Progenitor cell of endocrine pancreas (in vitro differentiated cells): ENCODE measurements around the gene ATP8B1. TPM values are rescaled to one million over a fixed set of nuclear protein-coding genes. Genes with fewer than 3 reads are reported as not detected.

Experiments
- DNase-seq: peaks from one replicate; pipeline ENCODE4 v3.0.0; 2021; ENCODE audit warnings: low spot score; ENCODE audit not compliant: unreplicated experiment
- H3K27ac Mint-ChIP-seq: 2 replicates; pipeline ENCODE4 v1.8.0; 2021; ENCODE audit warnings: mild to moderate bottlenecking, moderate library complexity, mixed read lengths
- H3K27me3 Mint-ChIP-seq: 2 replicates; pipeline ENCODE4 v1.8.0; 2021; ENCODE audit warnings: mixed read lengths
- H3K36me3 Mint-ChIP-seq: 2 replicates; pipeline ENCODE4 v1.8.0; 2022; ENCODE audit warnings: mixed read lengths; ENCODE audit not compliant: insufficient read depth
- H3K4me1 Mint-ChIP-seq: 2 replicates; pipeline ENCODE4 v1.8.0; 2021; ENCODE audit warnings: low read depth, mixed read lengths
- H3K4me3 Mint-ChIP-seq: 2 replicates; pipeline ENCODE4 v1.8.0; 2021; ENCODE audit warnings: low read depth, mild to moderate bottlenecking, moderate library complexity, mixed read lengths
- H3K9me3 Mint-ChIP-seq: 2 replicates; pipeline ENCODE4 v1.8.0; 2021; ENCODE audit warnings: low read depth, mixed read lengths
- total RNA-seq: library from RNA; stranded (reverse); gene quantifications from 2 replicates; pipeline ENCODE4 v1.2.1, GENCODE V29; 2021
- TF ChIP-seq, protein P1 (sequence below): fragments of 200-600 bp; sonication (generic); IDR thresholded peaks from one replicate; pipeline ENCODE4 v1.5.0; 2021; ENCODE audit warnings: antibody characterized with exemption, mild to moderate bottlenecking; ENCODE audit not compliant: unreplicated experiment

The ATP8B1 gene
- total RNA-seq, 1 donor from 2014 or later, result 21.9 TPM

DNA sequence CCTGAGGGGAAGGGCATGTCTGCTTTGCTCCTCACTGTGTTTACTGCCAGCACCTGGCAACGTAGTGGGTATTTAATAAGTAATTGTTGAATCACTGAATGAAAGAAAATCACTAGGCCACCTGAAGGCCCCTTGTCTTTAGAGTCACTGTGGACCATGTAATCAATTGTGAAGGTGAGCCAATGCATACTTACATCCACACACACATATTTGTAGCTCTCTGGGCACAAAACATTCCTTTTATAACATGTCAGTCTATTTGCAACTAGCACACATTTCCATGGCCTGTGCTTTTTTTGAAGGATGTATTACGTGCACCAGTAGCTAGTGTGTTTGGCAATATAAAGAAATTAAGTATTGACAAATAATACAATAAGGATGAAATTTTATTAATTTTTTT, 11.2 kb downstream of the ATP8B1 start:
- DNase-seq, result no peak
- TF ChIP-seq, protein P1, sequence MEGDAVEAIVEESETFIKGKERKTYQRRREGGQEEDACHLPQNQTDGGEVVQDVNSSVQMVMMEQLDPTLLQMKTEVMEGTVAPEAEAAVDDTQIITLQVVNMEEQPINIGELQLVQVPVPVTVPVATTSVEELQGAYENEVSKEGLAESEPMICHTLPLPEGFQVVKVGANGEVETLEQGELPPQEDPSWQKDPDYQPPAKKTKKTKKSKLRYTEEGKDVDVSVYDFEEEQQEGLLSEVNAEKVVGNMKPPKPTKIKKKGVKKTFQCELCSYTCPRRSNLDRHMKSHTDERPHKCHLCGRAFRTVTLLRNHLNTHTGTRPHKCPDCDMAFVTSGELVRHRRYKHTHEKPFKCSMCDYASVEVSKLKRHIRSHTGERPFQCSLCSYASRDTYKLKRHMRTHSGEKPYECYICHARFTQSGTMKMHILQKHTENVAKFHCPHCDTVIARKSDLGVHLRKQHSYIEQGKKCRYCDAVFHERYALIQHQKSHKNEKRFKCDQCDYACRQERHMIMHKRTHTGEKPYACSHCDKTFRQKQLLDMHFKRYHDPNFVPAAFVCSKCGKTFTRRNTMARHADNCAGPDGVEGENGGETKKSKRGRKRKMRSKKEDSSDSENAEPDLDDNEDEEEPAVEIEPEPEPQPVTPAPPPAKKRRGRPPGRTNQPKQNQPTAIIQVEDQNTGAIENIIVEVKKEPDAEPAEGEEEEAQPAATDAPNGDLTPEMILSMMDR, result no peak
- peaks cover 2% of the 10 kb centered on the region for H3K36me3 Mint-ChIP-seq
- no peak overlapping the region for H3K4me3 Mint-ChIP-seq
- peaks cover 41% of the 10 kb centered on the region for H3K4me1 Mint-ChIP-seq
- H3K9me3 Mint-ChIP-seq, result no peaks in the 10 kb centered on the region
- H3K27me3 Mint-ChIP-seq, result no peaks in the 10 kb centered on the region
- no peak overlapping the region for H3K27ac Mint-ChIP-seq

DNA sequence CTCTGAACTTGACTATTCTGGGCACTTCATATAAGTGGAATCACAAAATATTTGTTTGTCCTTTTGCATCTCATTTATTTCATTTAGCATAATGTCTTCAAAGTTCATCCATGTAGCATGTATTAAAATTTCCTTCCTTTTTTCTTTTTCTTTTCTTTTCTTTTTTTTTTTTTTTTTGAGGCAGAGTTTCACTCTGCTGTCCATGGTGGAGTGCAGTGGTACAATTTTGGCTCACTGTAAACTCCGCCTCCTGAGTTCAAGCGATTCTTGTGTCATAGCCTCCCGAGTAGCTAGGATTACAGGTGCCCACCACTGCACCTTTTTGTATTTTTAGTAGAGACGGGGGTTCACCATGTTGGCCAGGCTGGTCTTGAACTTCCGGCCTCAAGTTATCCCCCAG, 11.9 kb downstream of the ATP8B1 start:
- Mint-ChIP-seq H3K27me3 (no peaks in the 10 kb centered on the region), H3K4me1 (peaks cover 33% of the 10 kb centered on the region), H3K27ac (no peak overlapping the region), H3K36me3 (peaks cover 3% of the 10 kb centered on the region), H3K9me3 (no peaks in the 10 kb centered on the region), H3K4me3 (no peak overlapping the region)
- no peak for DNase-seq
- TF ChIP-seq, protein P1, result no peak

DNA sequence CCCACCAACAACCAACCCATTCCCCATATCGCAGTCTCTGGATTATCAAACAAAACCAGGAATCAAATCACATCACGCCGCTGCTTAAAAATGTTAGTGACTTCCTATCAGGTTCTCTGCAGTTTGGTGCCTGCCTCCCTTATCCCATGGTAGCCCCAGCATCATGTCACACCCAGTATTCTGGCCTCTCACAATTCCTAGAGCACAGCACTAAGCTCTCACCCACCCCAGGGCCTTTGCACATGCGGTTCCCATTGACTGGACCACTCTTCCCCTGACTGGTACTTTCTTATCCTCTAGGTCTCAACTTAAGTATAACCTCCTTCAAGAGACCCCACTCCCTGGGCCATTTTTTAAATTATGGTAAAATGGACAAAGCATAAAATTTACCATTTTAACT, 12.8 kb downstream of the ATP8B1 start:
- Mint-ChIP-seq H3K36me3 (peaks cover 3% of the 10 kb centered on the region), H3K27ac (no peak overlapping the region)

DNA sequence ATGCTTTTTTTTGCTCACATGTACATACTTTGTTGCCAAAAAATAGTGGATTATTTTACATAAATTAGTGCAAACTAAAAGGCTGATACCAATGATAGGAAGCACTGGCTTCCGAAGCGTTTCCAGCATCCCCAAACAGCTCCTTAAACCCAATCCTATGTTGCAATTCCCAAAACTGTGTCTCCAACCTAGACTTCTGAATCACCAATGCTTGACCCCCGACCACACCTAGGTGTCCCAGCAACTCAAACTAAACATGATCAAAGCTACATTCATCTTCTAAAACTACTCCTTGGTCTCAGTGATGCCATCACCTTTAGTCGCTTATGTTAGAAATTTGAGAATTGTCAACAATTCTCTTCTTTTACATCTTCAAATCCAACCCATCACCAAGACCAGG, 13.4 kb downstream of the ATP8B1 start:
- Mint-ChIP-seq H3K27me3 (no peaks in the 10 kb centered on the region), H3K36me3 (peaks cover 3% of the 10 kb centered on the region), H3K9me3 (no peaks in the 10 kb centered on the region), H3K27ac (no peak overlapping the region), H3K4me1 (peaks cover 30% of the 10 kb centered on the region), H3K4me3 (no peak overlapping the region)
- TF ChIP-seq, protein P1, result no peak
- DNase-seq, result no peak

More for the DNA sequence above, 12.8 kb downstream of the ATP8B1 start:
- H3K4me3 Mint-ChIP-seq, result no peak overlapping the region
- TF ChIP-seq, protein P1, result no peak
- H3K9me3 Mint-ChIP-seq, result no peaks in the 10 kb centered on the region
- peaks cover 28% of the 10 kb centered on the region for H3K4me1 Mint-ChIP-seq
- no peak for DNase-seq
- no peaks in the 10 kb centered on the region for H3K27me3 Mint-ChIP-seq

DNA sequence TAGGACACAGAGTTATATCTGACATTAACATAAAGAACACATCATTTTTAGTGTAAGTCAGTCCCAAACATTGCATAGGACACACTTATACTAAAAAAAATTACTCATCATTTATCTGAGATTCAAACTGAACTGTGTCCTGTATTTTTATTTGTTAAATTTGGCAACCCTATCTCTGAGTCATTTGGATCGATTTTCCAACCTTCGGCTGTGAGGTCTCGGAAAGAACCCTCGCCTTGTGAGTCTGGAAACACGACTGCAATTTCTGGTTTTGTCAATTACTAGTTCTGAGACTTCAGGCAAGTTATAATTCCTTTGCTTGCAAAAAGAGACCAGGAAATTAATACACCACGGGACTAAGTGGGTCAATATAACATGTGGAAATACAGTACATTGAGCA, 14.0 kb downstream of the ATP8B1 start:
- Mint-ChIP-seq H3K9me3 (no peaks in the 10 kb centered on the region), H3K27ac (no peak overlapping the region), H3K4me1 (peaks cover 31% of the 10 kb centered on the region), H3K36me3 (peaks cover 2% of the 10 kb centered on the region), H3K27me3 (no peaks in the 10 kb centered on the region), H3K4me3 (no peak overlapping the region)
- no peak for DNase-seq
- TF ChIP-seq, protein P1, result no peak
